ENCODE results near the gene KIF1B.

Gene KIF1B

GRCh38 chr1:10326251-10326650 lies 115.9 kb downstream of the KIF1B start:
- Histone ChIP-seq H3K4me2 (ENCODE audit: low read depth, low read length) (no peak overlapping the region), H3K9me3 (replicated peaks; ENCODE audit: insufficient read depth, low read length) (no peaks in the 10 kb centered on the region), H3K27me3 (replicated peaks; ENCODE audit: insufficient read depth, low read length) (no peaks in the 10 kb centered on the region), H2AFZ (ENCODE audit: low read length) (no peak overlapping the region), H4K20me1 (ENCODE audit: insufficient read depth, low read length) (no peaks in the 10 kb centered on the region), H3K79me2 (ENCODE audit: low read length) (no peaks in the 10 kb centered on the region), H3K27ac (ENCODE audit: low read length) (no peak overlapping the region), H3K36me3 (replicated peaks; ENCODE audit: insufficient read depth, low read length) (no peaks in the 10 kb centered on the region), H3K9me2 (replicated peaks; ENCODE audit: insufficient read depth, low read length) (no peaks in the 10 kb centered on the region), H3K9ac (ENCODE audit: low read length) (no peak overlapping the region), H3K4me3 (ENCODE audit: low read length) (no peak overlapping the region), H3K4me1 (ENCODE audit: low read length) (no peaks in the 10 kb centered on the region), H3F3A (ENCODE audit: insufficient read depth, low read length) (no peaks in the 10 kb centered on the region)
- TF ChIP-seq EZH2 (optimal IDR thresholded peaks at IDR 0.05; ENCODE audit: low read depth, low read length) (no peak), CTCF (IDR thresholded peaks at IDR 0.05; ENCODE audit: low read length) (no peak), EZH2phosphoT487 (IDR thresholded peaks at IDR 0.05; ENCODE audit: low read length) (no peak)
- DNase-seq = no peak

- H3K4me3 ChIP-seq (ENCODE audit: low read length) = no peak overlapping the region
- DNase-seq = no peak
- no peaks in the 10 kb centered on the region for H3K9me2 ChIP-seq (replicated peaks; ENCODE audit: insufficient read depth, low read length)
- H3K36me3 ChIP-seq (replicated peaks; ENCODE audit: insufficient read depth, low read length) = no peaks in the 10 kb centered on the region
- no peaks in the 10 kb centered on the region for H3K79me2 ChIP-seq (ENCODE audit: low read length)
- H3K9ac ChIP-seq (ENCODE audit: low read length) = no peak overlapping the region
- no peaks in the 10 kb centered on the region for H4K20me1 ChIP-seq (ENCODE audit: insufficient read depth, low read length)
- H3F3A ChIP-seq (ENCODE audit: insufficient read depth, low read length) = no peaks in the 10 kb centered on the region
- H3K27me3 ChIP-seq (replicated peaks; ENCODE audit: insufficient read depth, low read length) = no peaks in the 10 kb centered on the region
- no peak overlapping the region for H2AFZ ChIP-seq (ENCODE audit: low read length)
- no peaks in the 10 kb centered on the region for H3K4me1 ChIP-seq (ENCODE audit: low read length)
- no peaks in the 10 kb centered on the region for H3K9me3 ChIP-seq (replicated peaks; ENCODE audit: insufficient read depth, low read length)
- TF ChIP-seq EZH2 (optimal IDR thresholded peaks at IDR 0.05; ENCODE audit: low read depth, low read length) = no peak
- TF ChIP-seq EZH2phosphoT487 (IDR thresholded peaks at IDR 0.05; ENCODE audit: low read length) = no peak
- H3K27ac ChIP-seq (ENCODE audit: low read length) = no peak overlapping the region
- H3K4me2 ChIP-seq (ENCODE audit: low read depth, low read length) = no peak overlapping the region
These were observed 118.0 kb downstream of the KIF1B start for GRCh38 chr1:10328180-10328963.

GRCh38 chr1:10337436-10337835 lies 127.1 kb downstream of the KIF1B start:
- no peak overlapping the region for H2AFZ ChIP-seq (ENCODE audit: low read length)
- no peaks in the 10 kb centered on the region for H3K9me2 ChIP-seq (replicated peaks; ENCODE audit: insufficient read depth, low read length)
- no peaks in the 10 kb centered on the region for H3K36me3 ChIP-seq (replicated peaks; ENCODE audit: insufficient read depth, low read length)
- no peak for TF ChIP-seq EZH2 (optimal IDR thresholded peaks at IDR 0.05; ENCODE audit: low read depth, low read length)
- no peaks in the 10 kb centered on the region for H4K20me1 ChIP-seq (ENCODE audit: insufficient read depth, low read length)
- no peak overlapping the region for H3K4me3 ChIP-seq (ENCODE audit: low read length)
- DNase-seq = no peak
- H3K27ac ChIP-seq (ENCODE audit: low read length) = no peak overlapping the region
- H3K4me1 ChIP-seq (ENCODE audit: low read length) = no peaks in the 10 kb centered on the region
- no peaks in the 10 kb centered on the region for H3K79me2 ChIP-seq (ENCODE audit: low read length)
- no peak overlapping the region for H3K4me2 ChIP-seq (ENCODE audit: low read depth, low read length)
- H3K9me3 ChIP-seq (replicated peaks; ENCODE audit: insufficient read depth, low read length) = no peaks in the 10 kb centered on the region
- H3K27me3 ChIP-seq (replicated peaks; ENCODE audit: insufficient read depth, low read length) = no peaks in the 10 kb centered on the region
- no peak overlapping the region for H3K9ac ChIP-seq (ENCODE audit: low read length)
- H3F3A ChIP-seq (ENCODE audit: insufficient read depth, low read length) = no peaks in the 10 kb centered on the region

GRCh38 chr1:10338047-10338446 lies 127.7 kb downstream of the KIF1B start:
- H3K27me3 ChIP-seq (replicated peaks; ENCODE audit: insufficient read depth, low read length) = no peaks in the 10 kb centered on the region
- H3F3A ChIP-seq (ENCODE audit: insufficient read depth, low read length) = no peaks in the 10 kb centered on the region
- TF ChIP-seq CTCF (IDR thresholded peaks at IDR 0.05; ENCODE audit: low read length) (peak; percentile 64), EZH2phosphoT487 (IDR thresholded peaks at IDR 0.05; ENCODE audit: low read length) (no peak), EZH2 (optimal IDR thresholded peaks at IDR 0.05; ENCODE audit: low read depth, low read length) (no peak)
- no peaks in the 10 kb centered on the region for H3K36me3 ChIP-seq (replicated peaks; ENCODE audit: insufficient read depth, low read length)
- no peak overlapping the region for H3K4me2 ChIP-seq (ENCODE audit: low read depth, low read length)
- DNase-seq = peak; percentile 29
- no peaks in the 10 kb centered on the region for H3K9me3 ChIP-seq (replicated peaks; ENCODE audit: insufficient read depth, low read length)
- H3K79me2 ChIP-seq (ENCODE audit: low read length) = no peaks in the 10 kb centered on the region
- H3K27ac ChIP-seq (ENCODE audit: low read length) = no peak overlapping the region
- no peaks in the 10 kb centered on the region for H3K4me1 ChIP-seq (ENCODE audit: low read length)
- H3K9me2 ChIP-seq (replicated peaks; ENCODE audit: insufficient read depth, low read length) = no peaks in the 10 kb centered on the region
- H2AFZ ChIP-seq (ENCODE audit: low read length) = no peak overlapping the region
- H3K4me3 ChIP-seq (ENCODE audit: low read length) = no peak overlapping the region
- H3K9ac ChIP-seq (ENCODE audit: low read length) = no peak overlapping the region
- no peaks in the 10 kb centered on the region for H4K20me1 ChIP-seq (ENCODE audit: insufficient read depth, low read length)

Measured in MM.1S (cell line).